Astrocyte (in vitro differentiated cells and primary cell): ENCODE data around the gene WDR73. TPM values are rescaled to one million over a fixed set of nuclear protein-coding genes. Genes with fewer than 3 reads are reported as not detected.
"Not testable (repeated sequence)": the region's sequence is repeated elsewhere in the genome, so short reads cannot be mapped to it uniquely, and the experiment has no call there.

Experiments used
- DNase-seq: peaks from one replicate; pipeline ENCODE4 v3.0.0-alpha.2; 2010; ENCODE audit warnings: low read depth
- FAIRE-seq: peaks from 2 replicates; lab custom pipeline; 2011; peaks lifted over from hg19 to GRCh38; lab: Jason Lieb, UNC
- H2AFZ ChIP-seq: 2 replicates; pipeline ENCODE4 v1.6.0; 2012; ENCODE audit warnings: low read depth, low read length, inconsistent platforms
- H3K27ac ChIP-seq: 2 replicates; pipeline ENCODE4 v1.5.1; 2011; ENCODE audit warnings: low read depth, low read length, inconsistent platforms
- H3K27me3 ChIP-seq: 2 replicates; pipeline ENCODE4 v1.6.0; 2011; ENCODE audit warnings: low read length, inconsistent platforms; ENCODE audit not compliant: insufficient read depth
- H3K36me3 ChIP-seq: 2 replicates; pipeline ENCODE4 v1.5.1; 2011; ENCODE audit warnings: low read length, inconsistent platforms; ENCODE audit not compliant: insufficient read depth
- H3K4me1 ChIP-seq: 2 replicates; pipeline ENCODE4 v1.5.1; 2011; ENCODE audit warnings: low read length, inconsistent platforms; ENCODE audit not compliant: insufficient read depth
- H3K4me2 ChIP-seq: 2 replicates; pipeline ENCODE4 v1.6.0; 2012; ENCODE audit warnings: low read length, inconsistent platforms
- H3K4me3 ChIP-seq: 2 replicates; pipeline ENCODE4 v1.5.1; 2011; ENCODE audit warnings: low read depth, mild to moderate bottlenecking, low read length, inconsistent platforms; ENCODE audit not compliant: insufficient read depth
- H3K79me2 ChIP-seq: 2 replicates; pipeline ENCODE4 v1.6.0; 2012; ENCODE audit warnings: mild to moderate bottlenecking, low read length, inconsistent platforms; ENCODE audit not compliant: insufficient read depth
- H3K9ac ChIP-seq: 2 replicates; pipeline ENCODE4 v1.6.0; 2012; ENCODE audit warnings: mild to moderate bottlenecking, low read length, inconsistent platforms
- H3K9me3 ChIP-seq: 2 replicates; pipeline ENCODE4 v1.5.1; 2012; ENCODE audit warnings: low read depth, mild to moderate bottlenecking, low read length, inconsistent platforms; ENCODE audit not compliant: insufficient read depth
- H4K20me1 ChIP-seq: 2 replicates; pipeline ENCODE4 v1.6.0; 2012; ENCODE audit warnings: low read length, inconsistent platforms; ENCODE audit not compliant: insufficient read depth
- H3K27ac Mint-ChIP-seq: one replicate; pipeline ENCODE4 v1.8.0; 2021; ENCODE audit warnings: mild to moderate bottlenecking, mixed read lengths; ENCODE audit not compliant: unreplicated experiment
- H3K27me3 Mint-ChIP-seq: one replicate; pipeline ENCODE4 v1.8.0; 2021; ENCODE audit warnings: low read depth, mixed read lengths; ENCODE audit not compliant: unreplicated experiment
- H3K36me3 Mint-ChIP-seq: one replicate; pipeline ENCODE4 v1.8.0; 2021; ENCODE audit warnings: low read depth, mixed read lengths; ENCODE audit not compliant: unreplicated experiment
- H3K4me1 Mint-ChIP-seq: one replicate; pipeline ENCODE4 v1.8.0; 2021; ENCODE audit warnings: low read depth, mixed read lengths; ENCODE audit not compliant: unreplicated experiment
- H3K4me3 Mint-ChIP-seq: one replicate; pipeline ENCODE4 v1.8.0; 2021; ENCODE audit warnings: mild to moderate bottlenecking, moderate library complexity, mixed read lengths; ENCODE audit not compliant: unreplicated experiment
- H3K9me3 Mint-ChIP-seq: one replicate; pipeline ENCODE4 v1.8.0; 2021; ENCODE audit warnings: mild to moderate bottlenecking, mixed read lengths; ENCODE audit not compliant: unreplicated experiment
- EZH2 ChIP-seq: IDR thresholded peaks from 2 replicates; pipeline ENCODE4 v1.6.1; 2012; ENCODE audit warnings: mild to moderate bottlenecking, low read length, inconsistent platforms; ENCODE audit not compliant: insufficient read depth
- total RNA-seq: library from RNA; stranded (reverse); gene quantifications from 2 replicates; pipeline ENCODE4 v1.2.1, GENCODE V29; 2021
- TF ChIP-seq, protein P1 (sequence below): IDR thresholded peaks from 2 replicates; pipeline ENCODE4 v1.5.1; 2011; ENCODE audit warnings: low read depth, mild to moderate bottlenecking, inconsistent platforms, low read length, moderate library complexity; ENCODE audit not compliant: insufficient read depth

WDR73 gene
- total RNA-seq, 1 donor from 2014 or later = 23.9 TPM

GRCh38 chr15:84696757-84697156 is 42.7 kb upstream of the WDR73 start:
- Histone ChIP-seq H3K27me3 (no peaks in the 10 kb centered on the region), H3K4me3 (no peak overlapping the region), H3K79me2 (peaks cover 98% of the 10 kb centered on the region), H2AFZ (no peak overlapping the region), H3K27ac (no peak overlapping the region), H3K4me1 (no peaks in the 10 kb centered on the region), H3K36me3 (no peaks in the 10 kb centered on the region), H3K4me2 (no peak overlapping the region), H4K20me1 (peaks cover 72% of the 10 kb centered on the region), H3K9me3 (no peaks in the 10 kb centered on the region), H3K9ac (no peak overlapping the region)
- Mint-ChIP-seq H3K4me1 (peaks cover 13% of the 10 kb centered on the region), H3K27ac (no peak overlapping the region), H3K9me3 (no peaks in the 10 kb centered on the region), H3K4me3 (no peak overlapping the region), H3K27me3 (no peaks in the 10 kb centered on the region), H3K36me3 (peaks cover 1% of the 10 kb centered on the region)
- TF ChIP-seq EZH2 = no peak
- TF ChIP-seq, protein P1, sequence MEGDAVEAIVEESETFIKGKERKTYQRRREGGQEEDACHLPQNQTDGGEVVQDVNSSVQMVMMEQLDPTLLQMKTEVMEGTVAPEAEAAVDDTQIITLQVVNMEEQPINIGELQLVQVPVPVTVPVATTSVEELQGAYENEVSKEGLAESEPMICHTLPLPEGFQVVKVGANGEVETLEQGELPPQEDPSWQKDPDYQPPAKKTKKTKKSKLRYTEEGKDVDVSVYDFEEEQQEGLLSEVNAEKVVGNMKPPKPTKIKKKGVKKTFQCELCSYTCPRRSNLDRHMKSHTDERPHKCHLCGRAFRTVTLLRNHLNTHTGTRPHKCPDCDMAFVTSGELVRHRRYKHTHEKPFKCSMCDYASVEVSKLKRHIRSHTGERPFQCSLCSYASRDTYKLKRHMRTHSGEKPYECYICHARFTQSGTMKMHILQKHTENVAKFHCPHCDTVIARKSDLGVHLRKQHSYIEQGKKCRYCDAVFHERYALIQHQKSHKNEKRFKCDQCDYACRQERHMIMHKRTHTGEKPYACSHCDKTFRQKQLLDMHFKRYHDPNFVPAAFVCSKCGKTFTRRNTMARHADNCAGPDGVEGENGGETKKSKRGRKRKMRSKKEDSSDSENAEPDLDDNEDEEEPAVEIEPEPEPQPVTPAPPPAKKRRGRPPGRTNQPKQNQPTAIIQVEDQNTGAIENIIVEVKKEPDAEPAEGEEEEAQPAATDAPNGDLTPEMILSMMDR = no peak
- DNase-seq (no peak), FAIRE-seq (no peak)

DNA sequence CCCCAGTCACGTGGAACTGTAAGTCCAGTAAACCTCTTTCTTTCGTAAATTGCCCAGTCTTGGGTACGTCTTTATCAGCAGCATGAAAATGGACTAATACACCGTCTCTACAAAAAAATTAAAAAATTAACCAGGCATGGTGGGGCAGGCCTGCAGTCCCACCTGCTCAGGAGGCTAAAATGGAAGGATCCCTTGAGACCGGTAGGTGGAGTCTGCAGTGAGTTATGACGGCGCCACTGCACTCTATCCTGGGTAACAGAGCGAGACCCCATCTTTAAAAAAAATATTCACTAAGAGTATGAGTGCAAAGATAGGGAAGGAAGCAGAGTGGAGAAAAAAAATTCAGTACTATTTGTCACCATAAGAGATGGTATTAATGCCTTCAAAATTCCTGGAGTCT is 36.3 kb upstream of the WDR73 start:
- H3K9ac ChIP-seq = no peak overlapping the region
- DNase-seq = no peak
- H3K9me3 Mint-ChIP-seq = no peaks in the 10 kb centered on the region
- FAIRE-seq = no peak
- H3K4me3 Mint-ChIP-seq = no peak overlapping the region
- no peak overlapping the region for H3K4me3 ChIP-seq
- peaks cover 10% of the 10 kb centered on the region for H3K36me3 Mint-ChIP-seq
- TF ChIP-seq, protein P1 = no peak
- TF ChIP-seq EZH2 = no peak
- peaks cover 39% of the 10 kb centered on the region for H4K20me1 ChIP-seq
- H3K4me1 Mint-ChIP-seq = peaks cover 2% of the 10 kb centered on the region
- H3K27me3 ChIP-seq = no peaks in the 10 kb centered on the region
- peaks cover 2% of the 10 kb centered on the region for H3K36me3 ChIP-seq
- peaks cover 57% of the 10 kb centered on the region for H3K79me2 ChIP-seq
- no peak overlapping the region for H2AFZ ChIP-seq
- no peaks in the 10 kb centered on the region for H3K27me3 Mint-ChIP-seq
- H3K27ac Mint-ChIP-seq = no peak overlapping the region
- no peaks in the 10 kb centered on the region for H3K9me3 ChIP-seq
- H3K4me2 ChIP-seq = no peak overlapping the region
- H3K27ac ChIP-seq = no peak overlapping the region
- H3K4me1 ChIP-seq = no peaks in the 10 kb centered on the region

DNA sequence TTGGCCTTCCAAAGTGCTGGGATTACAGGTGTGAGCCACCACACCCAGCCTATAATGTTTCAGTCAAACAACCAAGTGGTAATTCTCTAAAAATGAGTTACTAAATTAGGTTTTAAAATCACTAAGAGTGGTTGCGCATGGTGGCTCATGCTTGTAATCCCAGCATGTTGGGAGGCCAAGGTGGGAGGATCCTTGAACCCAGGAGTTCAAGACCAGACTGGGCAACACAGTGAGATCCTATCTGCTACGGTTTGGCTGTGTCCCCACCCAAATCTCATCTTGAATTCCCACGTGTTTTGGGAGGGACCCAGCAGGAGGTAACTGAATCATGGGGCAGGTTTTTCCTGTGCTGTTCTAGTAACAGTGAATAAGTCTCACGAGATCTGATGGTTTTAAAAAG is 35.8 kb upstream of the WDR73 start:
- H3K27me3 Mint-ChIP-seq = no peaks in the 10 kb centered on the region
- peaks cover 11% of the 10 kb centered on the region for H3K36me3 Mint-ChIP-seq
- Histone ChIP-seq H3K27me3 (no peaks in the 10 kb centered on the region), H3K9me3 (no peaks in the 10 kb centered on the region), H3K4me2 (no peak overlapping the region), H3K4me1 (no peaks in the 10 kb centered on the region), H3K9ac (no peak overlapping the region), H4K20me1 (peaks cover 37% of the 10 kb centered on the region), H3K27ac (no peak overlapping the region), H3K4me3 (no peak overlapping the region), H2AFZ (no peak overlapping the region), H3K36me3 (peaks cover 2% of the 10 kb centered on the region), H3K79me2 (peaks cover 53% of the 10 kb centered on the region)
- DNase-seq (no peak), FAIRE-seq (no peak)
- TF ChIP-seq, protein P1 = no peak
- no peak for TF ChIP-seq EZH2
- no peak overlapping the region for H3K27ac Mint-ChIP-seq
- peaks cover 5% of the 10 kb centered on the region for H3K4me1 Mint-ChIP-seq
- H3K4me3 Mint-ChIP-seq = no peak overlapping the region
- no peaks in the 10 kb centered on the region for H3K9me3 Mint-ChIP-seq

GRCh38 chr15:84686446-84686845 is 32.4 kb upstream of the WDR73 start:
- not testable (repeated sequence) for H3K36me3 ChIP-seq, H2AFZ ChIP-seq, H3K9ac ChIP-seq, H3K27ac ChIP-seq, H3K27me3 ChIP-seq, FAIRE-seq, H3K4me2 ChIP-seq, H3K4me3 ChIP-seq, H3K27me3 Mint-ChIP-seq, H3K4me3 Mint-ChIP-seq, H3K27ac Mint-ChIP-seq, H3K9me3 Mint-ChIP-seq, H3K4me1 ChIP-seq, H3K9me3 ChIP-seq, DNase-seq
- Mint-ChIP-seq H3K36me3 (peaks cover 30% of the 10 kb centered on the region), H3K4me1 (peaks cover 10% of the 10 kb centered on the region)
- peaks cover 31% of the 10 kb centered on the region for H3K79me2 ChIP-seq
- H4K20me1 ChIP-seq = peaks cover 25% of the 10 kb centered on the region
